GM12875 (cell line): ENCODE measurements around the gene EML6.

Experiments used
- H3K4me3 ChIP-seq: one replicate; pipeline ENCODE4 v1.5.1; 2011; ENCODE audit warnings: low read depth, low read length, control low read depth
- TF ChIP-seq, protein P1 (sequence below): IDR thresholded peaks from 2 replicates; pipeline ENCODE4 v1.5.1; 2011; ENCODE audit warnings: low read depth, mild to moderate bottlenecking, control low read depth, inconsistent platforms, low read length, moderate library complexity, borderline replicate concordance; ENCODE audit not compliant: insufficient read depth

EML6 gene

DNA sequence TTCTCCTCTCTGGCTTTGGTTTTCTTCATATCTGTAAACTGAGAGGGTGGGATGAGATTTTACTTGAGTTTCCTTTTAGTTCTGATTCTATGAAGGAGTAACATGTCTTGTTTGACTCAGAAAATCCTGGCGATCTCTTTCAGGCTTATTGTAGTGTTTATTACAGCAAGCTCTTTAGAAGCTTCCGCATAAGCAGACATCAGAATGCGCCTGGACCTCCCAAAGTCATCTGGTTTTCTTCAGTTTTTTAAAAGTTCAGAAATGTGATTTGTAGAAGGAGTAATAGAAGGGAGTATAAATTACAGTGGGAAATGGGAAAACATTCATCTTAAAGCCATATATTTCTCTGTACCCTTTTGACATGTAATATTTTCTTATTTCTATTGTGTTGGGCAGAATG is 68.4 kb downstream of the EML6 start:
- TF ChIP-seq, protein P1, sequence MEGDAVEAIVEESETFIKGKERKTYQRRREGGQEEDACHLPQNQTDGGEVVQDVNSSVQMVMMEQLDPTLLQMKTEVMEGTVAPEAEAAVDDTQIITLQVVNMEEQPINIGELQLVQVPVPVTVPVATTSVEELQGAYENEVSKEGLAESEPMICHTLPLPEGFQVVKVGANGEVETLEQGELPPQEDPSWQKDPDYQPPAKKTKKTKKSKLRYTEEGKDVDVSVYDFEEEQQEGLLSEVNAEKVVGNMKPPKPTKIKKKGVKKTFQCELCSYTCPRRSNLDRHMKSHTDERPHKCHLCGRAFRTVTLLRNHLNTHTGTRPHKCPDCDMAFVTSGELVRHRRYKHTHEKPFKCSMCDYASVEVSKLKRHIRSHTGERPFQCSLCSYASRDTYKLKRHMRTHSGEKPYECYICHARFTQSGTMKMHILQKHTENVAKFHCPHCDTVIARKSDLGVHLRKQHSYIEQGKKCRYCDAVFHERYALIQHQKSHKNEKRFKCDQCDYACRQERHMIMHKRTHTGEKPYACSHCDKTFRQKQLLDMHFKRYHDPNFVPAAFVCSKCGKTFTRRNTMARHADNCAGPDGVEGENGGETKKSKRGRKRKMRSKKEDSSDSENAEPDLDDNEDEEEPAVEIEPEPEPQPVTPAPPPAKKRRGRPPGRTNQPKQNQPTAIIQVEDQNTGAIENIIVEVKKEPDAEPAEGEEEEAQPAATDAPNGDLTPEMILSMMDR, result no peak

GRCh38 chr2:54797307-54797706 is 73.8 kb downstream of the EML6 start:
- H3K4me3 ChIP-seq, result no peak overlapping the region
- TF ChIP-seq, protein P1, result no peak

More for the DNA sequence above, 68.4 kb downstream of the EML6 start:
- no peak overlapping the region for H3K4me3 ChIP-seq

- TF ChIP-seq, protein P1, result no peak
- no peak overlapping the region for H3K4me3 ChIP-seq
These were observed 77.9 kb downstream of the EML6 start for GRCh38 chr2:54801352-54801751.

DNA sequence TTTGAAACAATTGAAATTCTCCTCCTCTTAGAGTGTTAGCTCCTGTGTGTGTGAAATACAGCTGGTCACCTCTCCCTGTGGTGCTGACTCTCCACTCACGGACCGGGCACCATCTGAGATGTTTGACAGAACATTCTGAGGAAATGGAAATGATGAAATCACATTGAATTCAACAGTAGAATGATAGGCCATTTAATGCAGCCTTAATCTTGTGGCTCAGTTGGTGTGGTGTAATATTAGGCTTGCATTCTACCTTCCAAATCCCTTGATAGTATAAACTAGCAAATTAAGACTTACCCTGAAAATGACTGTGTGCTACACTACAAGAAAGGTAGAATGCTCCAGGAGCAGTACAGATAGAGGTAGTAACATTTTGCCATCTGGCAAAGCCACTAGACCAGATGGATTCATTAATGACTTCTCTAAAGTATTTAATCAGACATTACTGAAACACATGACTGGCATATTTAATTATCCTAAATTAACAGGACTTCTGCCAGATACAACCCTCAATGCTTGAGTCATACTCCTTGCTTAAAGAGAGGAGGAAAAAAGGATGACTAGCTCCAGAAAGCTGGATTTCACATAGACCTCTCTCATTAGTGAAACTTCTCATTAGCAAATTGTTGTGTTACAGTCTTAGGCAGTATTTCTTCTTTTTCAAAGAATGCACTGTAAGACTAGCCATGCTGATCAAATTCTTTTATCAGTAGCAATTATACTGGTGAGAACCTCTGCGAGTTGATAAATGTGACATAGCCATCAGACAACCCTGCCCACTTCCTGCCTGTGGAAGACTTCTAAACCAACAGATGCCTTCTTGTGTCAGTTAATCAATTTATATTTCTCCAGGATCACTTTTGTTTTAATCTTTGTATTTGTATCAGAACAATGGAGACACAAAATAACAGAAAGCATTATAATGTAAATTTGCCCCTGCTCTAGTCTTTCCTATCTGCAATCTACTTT is 80.6 kb downstream of the EML6 start:
- TF ChIP-seq, protein P1, result no peak
- no peak overlapping the region for H3K4me3 ChIP-seq

DNA sequence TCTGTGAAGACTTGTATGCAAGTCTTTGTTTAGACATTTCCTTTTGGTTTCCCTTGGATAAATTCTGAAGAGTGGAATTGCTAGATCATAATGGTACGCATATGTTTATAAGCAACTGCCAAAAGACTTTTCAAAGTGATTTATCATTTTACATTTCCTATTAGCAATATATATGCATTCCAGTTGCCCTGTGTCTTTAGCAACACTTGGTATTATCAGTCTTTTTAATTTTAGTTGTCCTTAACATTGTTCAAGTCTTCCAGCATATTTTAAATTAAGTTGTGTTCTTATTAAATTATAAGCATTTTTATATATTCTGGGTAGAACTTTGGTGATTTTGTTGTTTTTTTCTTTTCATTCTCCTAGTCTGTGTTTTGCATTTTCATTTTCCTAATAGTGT is 81.8 kb downstream of the EML6 start:
- TF ChIP-seq, protein P1, result no peak

GRCh38 chr2:54806975-54807374 is 83.5 kb downstream of the EML6 start:
- TF ChIP-seq, protein P1, result no peak
- H3K4me3 ChIP-seq, result no peak overlapping the region

More for the DNA sequence above, 81.8 kb downstream of the EML6 start:
- H3K4me3 ChIP-seq, result no peak overlapping the region

GRCh38 chr2:54808661-54809060 is 85.2 kb downstream of the EML6 start:
- TF ChIP-seq, protein P1, result no peak
- H3K4me3 ChIP-seq, result no peak overlapping the region
